ENCODE measurements around the gene PRSS21.

The PRSS21 gene, protein sequence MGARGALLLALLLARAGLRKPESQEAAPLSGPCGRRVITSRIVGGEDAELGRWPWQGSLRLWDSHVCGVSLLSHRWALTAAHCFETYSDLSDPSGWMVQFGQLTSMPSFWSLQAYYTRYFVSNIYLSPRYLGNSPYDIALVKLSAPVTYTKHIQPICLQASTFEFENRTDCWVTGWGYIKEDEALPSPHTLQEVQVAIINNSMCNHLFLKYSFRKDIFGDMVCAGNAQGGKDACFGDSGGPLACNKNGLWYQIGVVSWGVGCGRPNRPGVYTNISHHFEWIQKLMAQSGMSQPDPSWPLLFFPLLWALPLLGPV
- total RNA-seq = 0.48 to 3.4 reads per million in 2 donors

DNA sequence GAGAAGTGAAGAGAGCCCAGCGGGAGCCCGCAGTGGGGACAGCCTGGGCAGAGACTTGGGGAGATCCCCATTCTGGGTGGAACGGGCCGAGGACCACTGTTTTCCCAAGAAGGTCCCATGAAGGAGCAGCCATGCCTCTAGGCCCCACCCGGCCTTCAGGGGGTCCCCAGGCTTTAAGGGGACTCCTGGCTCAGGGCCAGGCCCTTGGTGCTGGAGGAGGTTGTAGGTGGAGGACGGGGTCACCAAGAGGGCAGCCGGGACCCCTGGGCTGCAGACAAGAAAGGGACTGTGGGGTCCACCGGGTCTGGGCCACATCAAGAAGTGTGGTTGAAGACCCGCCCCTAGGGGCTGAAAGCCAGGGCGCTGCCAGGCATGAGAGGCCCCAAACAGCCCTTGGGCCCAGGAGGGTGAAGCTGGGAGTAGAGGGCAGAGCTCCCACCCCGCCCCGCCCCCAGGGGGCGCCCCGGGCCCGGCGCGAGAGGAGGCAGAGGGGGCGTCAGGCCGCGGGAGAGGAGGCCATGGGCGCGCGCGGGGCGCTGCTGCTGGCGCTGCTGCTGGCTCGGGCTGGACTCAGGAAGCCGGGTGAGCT is at the start of gene PRSS21:
TSS of gene PRSS21 (plus strand) at position 487 of the 589 bp plus-strand sequence. CDS start at position 519, 32 bp downstream.
- no peak for DNase-seq

DNA sequence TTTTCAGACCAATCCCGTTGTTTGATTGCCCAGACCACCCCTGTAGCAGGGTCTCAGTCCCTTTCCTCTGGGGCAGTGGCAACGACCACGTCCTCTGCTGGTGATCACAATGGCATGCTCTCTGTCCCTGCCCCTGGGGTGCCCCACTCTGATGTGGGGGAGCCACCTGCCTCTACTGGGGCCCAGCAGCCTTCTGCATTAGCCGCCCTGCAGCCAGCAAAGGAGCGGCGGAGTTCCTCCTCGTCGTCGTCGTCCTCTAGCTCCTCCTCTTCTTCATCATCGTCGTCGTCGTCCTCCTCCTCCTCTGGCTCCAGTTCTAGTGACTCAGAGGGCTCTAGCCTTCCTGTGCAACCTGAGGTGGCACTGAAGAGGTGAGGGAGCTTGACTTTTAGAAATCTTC is 49.1 kb upstream of the PRSS21 start:
- DNase-seq = no peak

DNA sequence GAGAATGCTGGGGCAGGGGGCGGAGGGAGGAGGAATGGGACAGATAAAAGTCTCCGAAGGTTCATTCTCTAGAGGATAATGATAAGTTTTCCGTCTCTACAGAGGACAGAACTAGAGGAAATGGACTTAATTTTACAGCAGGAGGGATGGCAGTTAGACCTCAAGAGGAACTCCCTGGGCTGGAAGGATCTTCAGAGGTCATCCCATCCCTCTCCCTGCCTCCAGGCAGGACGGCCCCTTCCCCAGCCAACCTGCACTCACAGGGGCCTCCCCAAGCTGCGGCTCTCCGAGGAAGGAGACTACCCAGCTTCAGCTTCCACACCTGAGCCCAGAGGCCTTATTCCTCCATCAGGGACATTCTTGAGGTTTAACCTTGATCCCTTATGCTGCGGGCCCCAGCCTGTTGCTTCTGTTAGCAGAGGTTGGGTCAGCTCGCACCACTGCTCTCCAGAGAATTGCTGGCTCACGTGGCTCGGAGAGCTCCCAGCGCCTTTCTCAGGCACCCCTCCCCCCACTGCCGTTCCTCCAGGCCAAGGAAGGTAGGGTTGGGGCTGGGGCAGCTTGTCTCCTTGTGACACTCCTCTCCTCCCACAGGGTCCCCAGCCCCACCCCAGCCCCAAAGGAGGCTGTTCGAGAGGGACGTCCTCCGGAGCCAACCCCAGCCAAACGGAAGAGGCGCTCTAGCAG is 48.5 kb upstream of the PRSS21 start:
- DNase-seq = no peak

DNA sequence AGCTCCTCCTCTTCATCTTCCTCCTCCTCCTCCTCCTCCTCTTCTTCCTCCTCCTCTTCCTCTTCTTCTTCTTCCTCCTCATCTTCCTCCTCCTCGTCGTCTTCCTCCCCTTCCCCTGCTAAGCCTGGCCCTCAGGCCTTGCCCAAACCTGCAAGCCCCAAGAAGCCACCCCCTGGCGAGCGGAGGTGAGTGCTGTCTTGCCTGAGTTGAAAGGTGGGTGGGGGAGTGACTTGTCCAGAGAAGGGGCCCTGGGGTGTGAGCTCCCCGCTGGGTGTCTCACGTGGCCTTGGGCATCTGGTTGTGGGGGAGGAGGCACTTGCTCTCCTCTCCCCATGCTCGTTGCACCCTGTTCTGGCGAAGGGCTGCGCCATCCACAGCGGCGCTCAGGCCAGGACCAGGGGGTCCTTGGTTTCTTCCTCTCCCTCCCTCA is 47.9 kb upstream of the PRSS21 start:
- DNase-seq = no peak

DNA sequence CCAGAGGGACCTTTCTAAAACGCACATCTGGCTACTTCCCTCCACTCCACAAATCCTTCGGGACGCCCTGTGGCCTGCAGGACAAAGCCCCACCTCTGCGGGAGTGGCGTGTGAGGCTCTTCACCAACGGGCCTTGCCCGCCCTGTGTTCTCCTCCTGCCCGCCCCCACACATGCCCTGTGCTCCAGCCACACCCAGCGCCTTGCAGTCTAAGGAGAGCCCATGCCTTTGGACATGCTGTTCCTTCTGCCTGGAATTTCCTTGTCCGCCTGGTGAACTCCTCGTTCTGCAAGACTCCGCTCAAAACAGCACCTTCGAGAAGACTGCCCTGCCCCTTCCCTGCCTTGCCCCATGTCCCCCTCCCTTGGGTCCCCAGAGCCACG is 47.4 kb upstream of the PRSS21 start:
- no peak for DNase-seq

DNA sequence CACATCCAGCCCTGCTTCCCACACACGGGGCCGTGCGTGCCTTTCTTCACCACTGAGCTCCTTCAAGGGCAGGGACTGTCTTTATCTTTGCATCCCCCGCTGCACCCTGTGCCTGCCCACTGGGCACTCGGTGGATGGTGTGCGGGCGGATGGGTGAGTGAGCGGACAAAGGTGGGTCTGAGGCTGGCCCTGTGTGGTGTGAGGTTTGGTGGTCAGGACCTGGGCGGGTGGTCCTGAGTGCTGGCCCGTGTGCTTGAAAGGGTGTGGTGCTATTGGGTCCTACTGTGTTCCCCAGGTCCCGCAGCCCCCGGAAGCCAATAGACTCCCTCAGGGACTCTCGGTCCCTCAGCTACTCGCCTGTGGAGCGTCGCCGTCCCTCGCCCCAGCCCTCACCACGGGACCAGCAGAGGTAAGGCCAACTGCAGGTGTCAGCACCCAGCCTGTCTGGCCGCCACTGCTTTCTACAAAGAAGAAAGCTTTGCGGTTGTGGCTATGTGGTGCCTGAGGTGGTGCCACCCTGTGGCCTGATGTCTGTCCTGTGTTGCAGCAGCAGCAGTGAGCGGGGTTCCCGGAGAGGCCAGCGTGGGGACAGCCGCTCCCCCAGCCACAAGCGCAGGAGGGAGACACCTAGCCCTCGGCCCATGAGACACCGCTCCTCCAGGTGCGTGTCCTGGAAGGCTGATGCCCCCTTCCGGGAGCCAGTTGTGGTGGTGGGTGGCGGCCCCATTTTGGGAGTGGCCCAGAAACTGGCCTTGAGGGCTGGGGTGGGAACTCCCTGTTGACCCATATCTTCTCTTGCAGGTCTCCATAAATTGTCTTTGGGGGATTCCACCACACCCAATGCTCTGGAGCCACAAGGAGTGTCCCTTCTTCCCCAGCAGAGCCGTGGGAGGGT is 46.7 kb upstream of the PRSS21 start:
- DNase-seq = no peak

DNA sequence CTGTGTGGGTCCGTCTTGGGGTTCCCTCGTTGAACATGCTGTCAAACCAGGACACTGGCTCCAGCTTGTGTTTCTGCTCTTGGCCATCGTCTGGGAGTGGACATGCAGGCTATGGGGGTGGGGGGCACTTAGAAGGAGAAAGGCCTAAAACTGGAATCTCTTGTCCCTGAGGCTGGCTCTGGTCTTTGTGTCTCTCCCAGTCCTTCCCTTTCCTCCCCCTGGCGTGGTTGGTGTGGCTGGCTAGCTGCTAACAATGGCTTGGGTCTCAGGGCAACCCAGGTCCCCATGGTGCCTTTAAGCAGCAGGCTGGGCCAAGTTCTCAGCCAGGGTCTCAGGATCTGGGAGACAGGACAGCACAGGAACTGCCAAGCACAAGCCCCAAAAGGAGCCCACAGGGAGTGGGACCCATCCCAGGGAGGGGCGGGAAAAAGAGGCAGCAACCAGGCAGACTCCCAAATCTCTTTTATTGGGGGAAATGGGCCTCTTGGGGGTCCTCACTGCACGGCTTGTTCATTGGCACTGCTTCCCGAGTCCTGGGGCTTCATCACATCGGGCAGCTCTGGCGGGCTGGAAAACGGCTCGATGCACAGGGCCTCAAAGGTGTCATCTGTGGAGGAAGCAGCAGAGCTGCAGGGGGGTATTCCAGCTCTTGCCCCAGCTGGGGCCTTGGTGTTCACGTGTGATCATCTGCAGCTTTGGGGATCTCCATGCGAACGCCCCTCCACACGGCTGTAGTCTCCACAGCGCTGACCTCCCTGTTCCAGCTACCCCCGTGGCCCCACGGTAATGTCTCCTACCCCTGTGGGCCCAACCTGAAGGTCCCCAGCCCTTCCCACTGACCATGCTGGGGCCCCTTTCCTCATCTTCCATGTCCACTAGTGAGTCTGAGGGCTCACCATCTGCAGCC is 45.3 kb upstream of the PRSS21 start:
- no peak for DNase-seq

DNA sequence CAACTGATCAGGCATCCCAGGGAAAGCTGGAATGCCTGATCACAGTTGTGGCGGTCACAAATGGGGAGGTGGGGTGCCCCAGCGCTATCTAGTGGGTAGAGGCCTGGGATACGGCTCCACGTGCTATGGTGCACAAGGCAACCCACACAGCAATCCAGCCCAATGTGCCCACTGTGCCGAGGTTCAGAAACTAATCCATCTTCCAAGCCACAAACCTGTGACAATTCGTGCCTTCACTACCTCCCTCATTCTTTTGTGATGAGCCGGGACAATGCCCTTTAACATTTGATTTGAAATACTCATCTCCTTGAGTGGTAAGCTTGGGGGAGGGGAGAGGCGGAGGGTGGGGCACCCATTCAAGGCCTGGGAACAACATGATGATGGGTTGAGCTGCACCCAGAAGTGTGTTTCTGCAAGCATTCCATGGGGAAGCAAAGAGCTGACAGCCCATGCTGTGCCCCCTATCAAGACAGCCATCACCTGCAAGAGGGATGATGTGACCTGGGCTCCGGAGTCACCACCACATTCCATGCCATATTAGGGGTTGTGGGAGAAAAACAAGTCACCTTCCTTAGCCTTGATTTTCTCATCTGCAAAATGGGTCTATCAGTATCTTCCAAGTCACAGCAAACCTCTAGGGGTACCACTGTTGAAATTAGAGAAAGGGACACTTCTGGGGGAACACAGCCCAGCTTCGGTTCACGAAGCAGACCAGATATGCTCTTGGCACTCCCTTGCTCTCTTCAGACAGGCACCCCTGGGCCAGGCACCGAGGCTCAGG is 43.7 kb upstream of the PRSS21 start:
- DNase-seq = no peak

DNA sequence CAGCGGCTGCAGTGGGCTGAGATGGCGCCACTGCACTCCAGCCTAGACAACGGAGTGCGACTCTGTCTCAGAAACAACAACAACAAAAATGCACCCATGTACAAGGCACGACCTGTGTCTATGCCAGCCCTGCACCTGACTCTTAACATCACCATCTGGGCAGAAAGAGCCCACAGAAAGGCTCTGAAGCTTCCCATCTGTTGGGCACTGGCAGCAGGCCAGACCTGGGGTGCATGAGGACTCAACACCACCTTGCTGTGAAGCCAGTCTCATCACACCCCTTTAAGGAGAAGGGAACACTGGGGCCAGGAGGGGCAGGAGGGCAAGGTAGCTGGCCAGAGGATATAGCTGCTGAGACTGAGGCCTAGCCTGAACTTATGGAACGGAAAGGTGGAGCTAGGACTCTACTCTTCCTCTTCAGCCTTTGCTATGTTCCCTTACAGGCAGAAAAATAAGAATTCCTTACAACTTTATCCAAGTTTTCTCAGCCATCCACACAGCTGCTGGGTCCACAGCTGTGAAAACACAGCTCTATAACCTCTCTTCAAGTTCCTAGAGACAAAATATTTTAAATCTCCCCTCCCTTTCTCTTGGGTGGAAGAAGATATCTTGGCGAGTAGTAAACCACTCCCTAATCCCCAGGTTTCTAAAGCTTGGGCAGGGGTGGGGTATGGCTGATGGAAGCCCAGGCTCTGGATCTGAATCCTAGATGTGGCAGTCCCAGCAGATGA is 42.7 kb upstream of the PRSS21 start:
- no peak for DNase-seq

DNA sequence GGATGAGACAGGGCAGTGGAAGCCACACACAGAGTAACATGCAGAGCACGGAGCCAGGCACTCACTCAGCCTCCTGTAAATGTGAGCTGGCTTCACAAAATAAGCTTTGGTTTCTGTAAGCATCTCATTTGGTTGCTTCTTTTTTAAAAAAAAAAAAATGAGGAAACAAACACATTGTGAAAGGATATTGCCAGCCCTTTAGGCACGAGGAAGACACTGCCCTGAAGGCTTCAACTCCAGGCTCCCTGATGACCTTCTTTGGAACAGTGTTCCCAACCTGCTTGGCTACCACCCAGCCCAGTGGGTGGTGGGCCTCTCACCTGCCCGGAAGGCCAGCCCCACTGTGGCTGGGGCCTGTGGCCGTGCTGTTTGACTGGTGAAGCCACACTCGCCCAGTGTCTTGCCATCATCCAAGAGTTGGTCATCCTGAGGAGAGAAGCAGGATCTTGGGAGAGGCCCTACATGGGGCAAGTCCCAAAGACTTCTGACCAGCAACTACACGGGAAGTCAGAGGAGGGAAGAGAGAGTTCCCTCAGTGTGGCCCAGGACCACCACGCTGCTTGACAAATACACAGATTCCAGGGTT is 41.8 kb upstream of the PRSS21 start:
- no peak for DNase-seq

DNA sequence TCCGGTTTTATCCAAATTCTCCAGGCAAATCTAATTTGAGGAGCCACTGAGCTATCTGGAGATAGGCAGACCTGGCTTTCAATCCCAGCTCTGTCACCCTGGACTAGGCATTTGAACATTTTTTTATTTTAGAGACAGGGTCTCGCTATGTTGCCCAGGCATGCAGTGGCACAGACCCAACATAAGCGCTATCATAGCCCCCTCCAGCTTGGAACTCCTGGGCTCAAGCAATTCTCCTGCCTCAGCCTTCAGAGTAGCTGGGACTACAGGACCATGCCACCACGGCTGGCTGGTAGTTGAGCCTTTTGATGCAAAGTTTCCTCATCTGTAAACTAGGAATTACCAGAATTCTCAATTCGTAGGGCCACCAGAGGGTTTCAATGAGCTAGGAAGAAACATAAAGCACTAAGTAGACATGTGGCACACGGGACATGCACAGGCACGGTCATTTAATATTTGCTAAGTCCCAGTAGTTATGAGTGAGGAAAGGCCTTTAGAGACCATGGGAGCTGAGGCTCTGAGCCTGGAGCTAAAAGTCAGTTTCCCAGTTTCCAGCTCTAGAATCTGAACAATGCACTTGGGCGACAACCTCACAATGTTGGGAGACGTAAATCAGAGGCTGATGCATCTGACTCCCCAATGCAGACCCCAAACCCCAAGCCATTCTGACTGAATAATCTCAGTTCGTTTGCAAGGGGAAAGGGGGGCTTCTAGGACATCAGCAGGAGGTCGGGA is 41.1 kb upstream of the PRSS21 start:
- DNase-seq = no peak

DNA sequence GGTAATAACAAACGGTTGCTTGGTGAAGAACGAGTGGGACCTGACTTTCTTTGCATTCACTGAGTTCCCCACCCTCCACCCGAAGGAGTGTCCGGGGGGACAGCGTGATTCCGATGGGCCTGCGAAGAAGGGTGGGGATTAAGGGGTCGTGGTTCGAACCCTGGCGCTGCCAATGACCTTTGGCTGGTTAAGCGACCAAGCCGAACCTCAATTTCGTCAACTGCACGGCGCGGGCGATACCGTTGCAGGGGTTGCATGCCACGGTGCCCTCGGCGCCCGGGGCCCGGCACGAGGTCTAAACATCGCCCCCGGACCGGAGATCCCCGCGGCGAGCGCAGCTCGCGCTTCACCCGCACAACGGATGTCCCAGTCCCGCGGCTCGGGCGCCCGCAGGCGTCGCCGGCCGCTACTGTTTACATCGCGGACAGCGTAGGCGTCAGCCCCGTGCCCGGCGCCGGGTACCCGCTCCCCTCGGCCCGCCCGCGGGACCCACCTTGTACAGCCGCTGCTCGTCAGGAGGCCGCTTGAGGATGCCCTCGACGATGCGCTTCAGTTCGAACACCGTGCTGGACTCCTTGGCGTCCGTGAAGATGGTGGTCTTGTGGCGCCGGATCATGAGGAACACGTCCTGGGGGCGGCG is 40.4 kb upstream of the PRSS21 start:
- no peak for DNase-seq

DNA sequence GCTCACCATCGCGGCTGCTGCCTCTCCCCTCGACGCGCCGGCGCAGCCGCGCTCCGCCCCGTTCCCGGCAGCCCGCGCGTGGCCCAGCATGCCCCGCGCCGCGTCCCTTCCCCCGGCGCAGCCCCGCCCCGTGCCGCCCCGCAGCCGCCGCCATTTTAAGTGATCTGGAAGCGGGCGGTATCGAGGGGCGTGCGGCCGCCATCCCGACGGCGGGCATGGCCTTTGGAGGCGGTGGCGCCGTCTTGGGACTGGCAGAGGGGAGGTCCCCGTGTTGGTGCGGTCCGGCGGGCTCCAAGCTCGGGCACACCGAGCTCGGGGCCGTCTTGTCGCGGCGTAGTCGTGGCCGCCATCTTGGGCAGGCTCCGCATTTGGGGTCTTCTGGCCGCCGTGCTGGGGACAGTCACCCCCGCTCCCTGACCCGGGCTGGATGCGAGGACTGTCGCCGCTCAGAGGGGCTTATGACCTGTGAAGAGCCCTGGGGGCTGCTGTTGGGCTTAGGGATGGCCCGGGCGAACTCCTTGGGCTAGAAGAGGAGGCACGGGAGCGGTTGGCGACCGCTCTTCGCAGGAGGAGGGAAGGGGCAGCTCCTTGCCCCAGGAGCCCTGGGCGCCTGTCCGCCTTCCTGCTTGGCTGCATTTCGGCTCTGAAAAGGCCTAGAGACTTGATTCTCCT is 39.7 kb upstream of the PRSS21 start, which contains the start of gene ELOB:
TSS of gene ELOB (minus strand) at position 50 of the 672 bp plus-strand sequence. CDS start at position 9, 41 bp downstream.
- peak; percentile 80 for DNase-seq

DNA sequence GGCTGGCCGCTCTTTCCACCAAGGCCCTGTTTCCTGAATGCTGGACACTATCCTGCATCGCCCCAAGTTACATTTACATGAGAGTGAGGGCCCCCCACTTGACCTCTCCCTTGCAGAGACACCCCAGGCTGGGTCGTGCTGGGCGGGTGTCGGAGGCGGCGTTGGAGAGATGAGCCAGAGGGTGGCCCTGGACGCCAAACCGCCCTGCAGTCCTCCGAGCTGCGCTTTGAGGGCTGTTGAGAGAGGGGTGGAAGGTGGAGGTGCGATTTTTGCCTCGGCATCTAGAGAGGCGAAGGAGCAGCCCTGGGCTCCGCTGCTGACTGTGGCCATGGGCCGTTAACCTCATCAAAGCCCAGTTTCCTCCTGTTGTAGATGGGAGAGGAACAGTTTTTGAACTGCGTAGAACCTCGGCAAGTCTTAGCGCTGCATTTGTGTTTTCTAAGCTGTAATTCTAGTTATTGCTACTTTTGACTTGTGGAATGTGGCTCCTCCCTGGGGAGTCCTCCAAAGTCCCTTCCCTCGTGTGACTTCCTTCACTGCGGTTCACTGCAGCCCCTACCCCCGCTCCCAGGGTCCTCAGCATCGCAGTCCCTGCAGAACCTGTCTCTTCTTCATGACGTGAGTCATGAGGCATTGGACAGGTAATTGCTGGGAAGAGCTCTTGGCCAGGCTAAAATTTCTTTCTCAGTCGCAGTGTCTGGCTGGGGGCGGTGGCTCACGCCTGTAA is 39.0 kb upstream of the PRSS21 start:
- DNase-seq = peak; percentile 25

DNA sequence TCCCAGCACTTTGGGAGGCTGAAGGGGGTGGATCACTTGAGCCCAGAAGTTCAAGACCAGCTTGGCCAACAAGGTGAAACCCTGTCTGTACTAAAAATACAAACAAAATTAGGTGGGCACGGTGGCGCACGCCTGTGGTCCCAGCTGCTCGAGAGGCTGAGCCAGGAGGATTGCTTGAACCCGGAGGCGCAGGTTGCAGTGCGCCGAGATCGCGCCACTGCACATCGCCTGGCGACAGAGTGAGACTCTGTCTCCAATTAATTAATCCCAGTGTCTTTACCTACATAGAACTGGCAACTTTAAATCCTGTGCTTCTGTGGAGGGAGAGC is 38.4 kb upstream of the PRSS21 start:
- DNase-seq = no peak

DNA sequence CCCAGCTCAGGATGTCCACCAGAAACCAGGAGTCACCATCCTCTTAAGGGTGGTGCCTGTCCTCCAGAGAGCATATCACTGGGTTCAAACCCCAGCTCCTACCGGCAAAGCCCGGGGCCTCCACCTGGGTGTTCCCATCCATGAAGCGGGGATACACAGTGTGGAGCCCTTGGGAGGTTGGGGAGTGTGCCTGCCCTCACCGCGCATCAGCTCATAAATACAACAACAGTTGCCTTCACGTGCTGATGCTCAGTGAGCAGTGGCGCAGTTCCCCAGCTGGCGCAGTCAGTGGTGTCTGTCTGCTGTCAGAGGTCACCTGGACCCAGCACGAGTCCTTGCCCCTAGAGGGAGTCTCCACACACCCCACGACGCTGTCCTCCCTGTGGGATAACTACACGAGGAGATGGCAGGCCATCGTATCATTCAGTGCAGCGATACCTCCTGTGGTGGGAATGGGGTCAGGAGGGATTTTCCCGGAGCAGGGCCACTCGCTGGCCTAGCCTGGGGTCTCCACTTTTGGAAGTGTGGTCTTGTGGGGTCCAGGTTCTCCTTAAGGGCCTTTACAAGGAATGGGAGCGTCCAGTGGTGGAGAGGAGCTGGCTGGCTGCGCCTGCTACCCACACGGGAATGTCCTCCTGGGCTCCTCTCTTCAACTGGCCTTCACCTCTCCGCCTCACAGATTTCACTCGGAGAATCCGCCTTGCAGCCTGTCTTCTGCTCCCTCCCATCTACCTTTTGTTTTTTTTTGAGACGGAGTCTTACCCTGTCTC is 37.7 kb upstream of the PRSS21 start:
- no peak for DNase-seq
